ENCODE results near the gene PDF. TPM values are rescaled to one million over a fixed set of nuclear protein-coding genes. Genes with fewer than 3 reads are reported as not detected.

PDF gene
- total RNA-seq, 1 donor from 2014 or later: 15.3 TPM

Other genes starting within 250 kb of the PDF start
- gene HAS3, start 224.9 kb downstream of the PDF start, total RNA-seq: 0.92 to 1.5 TPM (median 1.4 TPM) in 3 replicates
- 77.1 to 83.2 TPM (median 83.1 TPM) in 3 replicates for gene CHTF8, start 198.0 kb downstream of the PDF start, total RNA-seq
- gene UTP4, start 197.9 kb downstream of the PDF start, total RNA-seq: 37.2 to 46.0 TPM (median 41.7 TPM) in 3 replicates
- 38.4 to 49.5 TPM (median 49.1 TPM) in 3 replicates for gene SNTB2, start 143.4 kb downstream of the PDF start, total RNA-seq
- 27.3 to 30.5 TPM (median 29.2 TPM) in 3 replicates for gene VPS4A, start 19.2 kb downstream of the PDF start, total RNA-seq
- 34.1 to 45.7 TPM (median 36.8 TPM) in 3 replicates for gene COG8, start 9.0 kb upstream of the PDF start, total RNA-seq
- 17.2 to 28.8 TPM (median 18.6 TPM) in 3 replicates for gene NIP7, start 9.2 kb upstream of the PDF start, total RNA-seq
- 0.38 to 0.65 TPM (median 0.55 TPM) in 3 replicates for gene TMED6, start 21.2 kb upstream of the PDF start, total RNA-seq
- 27.1 to 27.9 TPM (median 27.7 TPM) in 3 replicates for gene TERF2, start 55.4 kb upstream of the PDF start, total RNA-seq
- gene CYB5B, start 94.0 kb upstream of the PDF start, total RNA-seq: 67.3 to 75.5 TPM (median 71.8 TPM) in 3 replicates
- 41.0 to 51.3 TPM (median 44.7 TPM) in 3 replicates for gene NFAT5, start 235.4 kb upstream of the PDF start, total RNA-seq